IPS-15b (cell line): ENCODE results near the gene TTLL11.

Source experiments
- H3K27me3 ChIP-seq: one replicate; pipeline ENCODE4 v1.6.1; 2013; ENCODE audit warnings: low read length; ENCODE audit not compliant: control insufficient read depth, insufficient read depth
- H3K36me3 ChIP-seq: one replicate; pipeline ENCODE4 v1.6.1; 2013; ENCODE audit warnings: low read length; ENCODE audit not compliant: control insufficient read depth, insufficient read depth
- H3K4me1 ChIP-seq: one replicate; pipeline ENCODE4 v1.6.1; 2013; ENCODE audit warnings: mild to moderate bottlenecking, low read length; ENCODE audit not compliant: control insufficient read depth, insufficient read depth
- H3K4me3 ChIP-seq: one replicate; pipeline ENCODE4 v1.5.1; 2013; ENCODE audit warnings: low read depth, low read length
- H3K9ac ChIP-seq: one replicate; pipeline ENCODE4 v1.6.1; 2013; ENCODE audit warnings: low read depth, mild to moderate bottlenecking, low read length
- H3K9me3 ChIP-seq: one replicate; pipeline ENCODE4 v1.6.1; 2013; ENCODE audit warnings: mild to moderate bottlenecking, low read length; ENCODE audit not compliant: control insufficient read depth, insufficient read depth

The TTLL11 gene

DNA sequence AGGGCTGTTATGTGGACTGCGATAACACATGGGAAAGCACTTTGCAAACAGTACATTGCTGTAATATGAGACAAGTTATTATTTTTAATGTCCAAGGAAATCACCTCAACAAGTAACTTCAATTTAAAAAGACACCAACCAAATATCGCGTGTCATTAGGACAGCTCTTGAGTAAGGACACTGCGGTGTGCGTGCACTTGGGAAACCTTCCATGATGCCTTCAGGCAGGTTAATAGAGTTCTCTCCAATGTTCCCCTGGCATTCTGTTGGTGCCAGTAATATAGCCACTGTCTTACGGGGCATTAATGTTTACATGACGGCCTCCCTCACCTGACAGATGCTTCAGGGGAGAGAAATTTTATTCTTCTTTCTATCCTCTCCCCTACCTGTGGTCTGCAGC lies 42.9 kb downstream of the TTLL11 start:
- Histone ChIP-seq H3K4me3 (no peak overlapping the region), H3K9ac (no peak overlapping the region), H3K27me3 (no peaks in the 10 kb centered on the region), H3K4me1 (no peaks in the 10 kb centered on the region), H3K36me3 (no peaks in the 10 kb centered on the region), H3K9me3 (no peaks in the 10 kb centered on the region)

- Histone ChIP-seq H3K9me3 (no peaks in the 10 kb centered on the region), H3K4me3 (no peak overlapping the region), H3K4me1 (peaks cover 2% of the 10 kb centered on the region)
Observed at GRCh38 chr9:122042056-122042455, 51.1 kb downstream of the TTLL11 start.

GRCh38 chr9:122040561-122041242 lies 52.4 kb downstream of the TTLL11 start:
- Histone ChIP-seq H3K4me1 (peaks cover 7% of the 10 kb centered on the region), H3K36me3 (no peaks in the 10 kb centered on the region), H3K27me3 (no peaks in the 10 kb centered on the region), H3K9me3 (no peaks in the 10 kb centered on the region), H3K9ac (no peak overlapping the region), H3K4me3 (no peak overlapping the region)

More at GRCh38 chr9:122042056-122042455, 51.1 kb downstream of the TTLL11 start:
- Histone ChIP-seq H3K36me3 (no peaks in the 10 kb centered on the region), H3K9ac (no peak overlapping the region), H3K27me3 (no peaks in the 10 kb centered on the region)

- Histone ChIP-seq H3K27me3 (no peaks in the 10 kb centered on the region), H3K9me3 (no peaks in the 10 kb centered on the region), H3K4me1 (peaks cover 7% of the 10 kb centered on the region), H3K36me3 (no peaks in the 10 kb centered on the region), H3K9ac (no peak overlapping the region), H3K4me3 (no peak overlapping the region)
Observed at GRCh38 chr9:122039234-122039633, 53.9 kb downstream of the TTLL11 start.

DNA sequence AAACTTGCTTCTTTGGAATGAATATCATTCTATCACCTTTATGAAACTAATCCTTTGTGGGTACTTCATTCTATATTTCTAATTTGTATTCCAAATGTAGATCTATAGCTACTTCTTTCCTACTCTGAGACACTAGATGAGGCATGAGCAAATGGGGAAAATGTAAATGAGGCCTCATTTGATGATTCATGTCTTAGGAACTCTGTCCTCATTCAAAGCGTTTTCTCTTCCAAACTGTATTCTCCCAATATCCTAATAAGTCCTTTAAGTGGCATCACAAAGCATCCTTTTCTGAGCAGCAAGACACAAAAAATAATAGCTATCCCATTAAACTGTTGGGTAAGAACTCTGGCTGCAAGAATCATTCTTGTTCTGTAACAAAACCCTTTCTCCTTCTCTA lies 56.1 kb downstream of the TTLL11 start:
- H3K9me3 ChIP-seq: no peaks in the 10 kb centered on the region
- no peaks in the 10 kb centered on the region for H3K27me3 ChIP-seq
- H3K9ac ChIP-seq: no peak overlapping the region
- peaks cover 7% of the 10 kb centered on the region for H3K4me1 ChIP-seq
- no peaks in the 10 kb centered on the region for H3K36me3 ChIP-seq
- no peak overlapping the region for H3K4me3 ChIP-seq

GRCh38 chr9:122036408-122036807 lies 56.7 kb downstream of the TTLL11 start:
- Histone ChIP-seq H3K9ac (no peak overlapping the region), H3K36me3 (no peaks in the 10 kb centered on the region), H3K27me3 (no peaks in the 10 kb centered on the region), H3K4me1 (peaks cover 7% of the 10 kb centered on the region), H3K9me3 (no peaks in the 10 kb centered on the region), H3K4me3 (no peak overlapping the region)

- Histone ChIP-seq H3K9ac (no peak overlapping the region), H3K4me1 (peaks cover 7% of the 10 kb centered on the region), H3K27me3 (no peaks in the 10 kb centered on the region), H3K4me3 (no peak overlapping the region), H3K36me3 (no peaks in the 10 kb centered on the region), H3K9me3 (no peaks in the 10 kb centered on the region)
Observed at GRCh38 chr9:122033775-122034373, 59.2 kb downstream of the TTLL11 start.

DNA sequence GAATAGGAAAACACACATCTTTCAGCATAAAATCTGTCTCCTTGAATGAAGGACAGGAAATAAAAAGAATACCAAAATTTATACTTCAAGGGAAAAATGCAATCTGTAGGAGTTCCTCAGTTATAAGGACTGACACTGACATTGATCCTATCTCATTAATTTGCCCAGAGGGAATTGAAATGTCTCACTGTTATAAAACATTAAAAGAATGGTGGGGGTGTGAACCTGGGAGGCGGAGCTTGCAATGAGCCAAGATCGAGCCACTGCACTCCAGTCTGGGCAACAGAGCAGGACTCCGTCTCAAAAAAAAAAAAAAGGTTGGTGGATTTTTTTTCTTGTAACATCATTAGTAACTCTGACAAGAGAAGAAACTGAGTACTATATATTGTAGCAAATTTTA lies 60.8 kb downstream of the TTLL11 start:
- no peaks in the 10 kb centered on the region for H3K9me3 ChIP-seq
- H3K9ac ChIP-seq: no peak overlapping the region
- H3K4me3 ChIP-seq: no peak overlapping the region
- no peaks in the 10 kb centered on the region for H3K27me3 ChIP-seq
- no peaks in the 10 kb centered on the region for H3K36me3 ChIP-seq
- H3K4me1 ChIP-seq: peaks cover 7% of the 10 kb centered on the region

GRCh38 chr9:122031776-122032175 lies 61.3 kb downstream of the TTLL11 start:
- H3K36me3 ChIP-seq: no peaks in the 10 kb centered on the region
- H3K4me3 ChIP-seq: no peak overlapping the region
- H3K9ac ChIP-seq: no peak overlapping the region
- H3K9me3 ChIP-seq: no peaks in the 10 kb centered on the region
- peaks cover 2% of the 10 kb centered on the region for H3K4me1 ChIP-seq
- no peaks in the 10 kb centered on the region for H3K27me3 ChIP-seq

GRCh38 chr9:122031157-122031556 lies 62.0 kb downstream of the TTLL11 start:
- H3K9ac ChIP-seq: no peak overlapping the region

DNA sequence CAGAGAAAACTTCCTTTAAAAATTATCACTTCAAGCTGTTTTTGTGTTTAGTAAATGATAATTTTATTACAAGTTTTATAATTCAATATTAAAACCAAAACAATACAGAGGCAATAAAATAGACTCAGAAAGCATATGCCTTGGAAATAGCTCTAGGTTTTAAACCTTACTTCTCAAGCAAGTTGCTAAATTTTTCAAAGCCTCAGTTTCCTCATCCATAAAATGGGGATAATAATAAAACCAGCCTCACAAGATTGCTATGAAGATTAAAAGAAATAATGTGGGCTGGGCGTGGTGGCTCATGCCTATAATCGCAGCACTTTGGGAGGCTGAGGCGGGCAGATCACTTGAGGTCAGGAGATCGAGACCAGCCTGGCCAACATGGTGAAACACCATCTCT lies 62.8 kb downstream of the TTLL11 start:
- Histone ChIP-seq H3K9me3 (no peaks in the 10 kb centered on the region), H3K27me3 (no peaks in the 10 kb centered on the region), H3K9ac (no peak overlapping the region)

More at GRCh38 chr9:122031157-122031556, 62.0 kb downstream of the TTLL11 start:
- Histone ChIP-seq H3K4me1 (no peaks in the 10 kb centered on the region), H3K4me3 (no peak overlapping the region), H3K36me3 (no peaks in the 10 kb centered on the region), H3K27me3 (no peaks in the 10 kb centered on the region), H3K9me3 (no peaks in the 10 kb centered on the region)

GRCh38 chr9:122029898-122030297 lies 63.2 kb downstream of the TTLL11 start:
- H3K27me3 ChIP-seq: no peaks in the 10 kb centered on the region
- H3K36me3 ChIP-seq: no peaks in the 10 kb centered on the region
- no peak overlapping the region for H3K4me3 ChIP-seq

More for the DNA sequence above, 62.8 kb downstream of the TTLL11 start:
- Histone ChIP-seq H3K36me3 (no peaks in the 10 kb centered on the region), H3K4me1 (no peaks in the 10 kb centered on the region), H3K4me3 (no peak overlapping the region)

More at GRCh38 chr9:122029898-122030297, 63.2 kb downstream of the TTLL11 start:
- H3K9me3 ChIP-seq: no peaks in the 10 kb centered on the region
- no peak overlapping the region for H3K9ac ChIP-seq
- no peaks in the 10 kb centered on the region for H3K4me1 ChIP-seq
